ENCODE results near the gene PKHD1.
A peak's percentile ranks its signal among the peaks of the same experiment; 100 is the strongest.
"Not testable (repeated sequence)": the region's sequence is repeated elsewhere in the genome, so short reads cannot be mapped to it uniquely, and the experiment has no call there.

PKHD1 gene

GRCh38 chr6:51986864-51987263 lies 100.5 kb downstream of the PKHD1 start:
- DNase-seq (ENCODE audit: low spot score): no peak

GRCh38 chr6:51983564-51983963 lies 103.8 kb downstream of the PKHD1 start:
- no peak for DNase-seq (ENCODE audit: low spot score)

- DNase-seq (ENCODE audit: low spot score): not testable (repeated sequence)
Measured at GRCh38 chr6:51982695-51983094, 104.7 kb downstream of the PKHD1 start.

GRCh38 chr6:51976374-51976773 lies 111.0 kb downstream of the PKHD1 start:
- DNase-seq (ENCODE audit: low spot score): no peak

- no peak for DNase-seq (ENCODE audit: low spot score)
Measured at GRCh38 chr6:51972659-51973058, 114.8 kb downstream of the PKHD1 start.

GRCh38 chr6:51968265-51968664 lies 119.1 kb downstream of the PKHD1 start:
- no peak for DNase-seq (ENCODE audit: low spot score)

GRCh38 chr6:51965222-51965801 lies 122.1 kb downstream of the PKHD1 start:
- DNase-seq (ENCODE audit: low spot score): no peak

GRCh38 chr6:51963980-51964379 lies 123.4 kb downstream of the PKHD1 start:
- no peak for DNase-seq (ENCODE audit: low spot score)

GRCh38 chr6:51962354-51962753 lies 125.1 kb downstream of the PKHD1 start:
- DNase-seq (ENCODE audit: low spot score): no peak

- DNase-seq (ENCODE audit: low spot score): no peak
Measured at GRCh38 chr6:51960419-51960818, 127.0 kb downstream of the PKHD1 start.

- DNase-seq (ENCODE audit: low spot score): peak; percentile 57
Measured at GRCh38 chr6:51959744-51960383, 127.5 kb downstream of the PKHD1 start.

- no peak for DNase-seq (ENCODE audit: low spot score)
Measured at GRCh38 chr6:51954681-51955080, 132.7 kb downstream of the PKHD1 start.

GRCh38 chr6:51953246-51953645 lies 134.2 kb downstream of the PKHD1 start:
- no peak for DNase-seq (ENCODE audit: low spot score)

- DNase-seq (ENCODE audit: low spot score): no peak
Measured at GRCh38 chr6:51951924-51952323, 135.5 kb downstream of the PKHD1 start.

GRCh38 chr6:51949526-51949925 lies 137.9 kb downstream of the PKHD1 start:
- DNase-seq (ENCODE audit: low spot score): no peak

GRCh38 chr6:51939695-51940094 lies 147.7 kb downstream of the PKHD1 start:
- DNase-seq (ENCODE audit: low spot score): not testable (repeated sequence)

GRCh38 chr6:51936531-51937290 lies 150.7 kb downstream of the PKHD1 start:
- DNase-seq (ENCODE audit: low spot score): no peak

- peak; percentile 9 for DNase-seq (ENCODE audit: low spot score)
Measured at GRCh38 chr6:51934098-51934497, 153.3 kb downstream of the PKHD1 start.

GRCh38 chr6:51932956-51933355 lies 154.5 kb downstream of the PKHD1 start:
- no peak for DNase-seq (ENCODE audit: low spot score)

- DNase-seq (ENCODE audit: low spot score): no peak
Measured at GRCh38 chr6:51930602-51931001, 156.8 kb downstream of the PKHD1 start.

GRCh38 chr6:51929934-51930574 lies 157.4 kb downstream of the PKHD1 start:
- no peak for DNase-seq (ENCODE audit: low spot score)

GRCh38 chr6:51928320-51928719 lies 159.1 kb downstream of the PKHD1 start:
- no peak for DNase-seq (ENCODE audit: low spot score)

GRCh38 chr6:51927450-51927849 lies 160.0 kb downstream of the PKHD1 start:
- DNase-seq (ENCODE audit: low spot score): no peak

All from cerebellar cortex (tissue), 1 donor.